Loucy (cell line): ENCODE measurements around the gene E2F3.

Experiments
- EZH2phosphoT487 ChIP-seq: fragments of 200-600 bp; IDR thresholded peaks from 2 replicates; pipeline ENCODE4 v1.6.1; 2018; ENCODE audit warnings: antibody characterized with exemption, mild to moderate bottlenecking, moderate library complexity, borderline replicate concordance
- TF ChIP-seq, protein P1 (sequence below): fragments of 200-600 bp; sonication (generic); conservative IDR thresholded peaks from 2 replicates; pipeline ENCODE4 v1.5.1; 2014; ENCODE audit warnings: mild to moderate bottlenecking, antibody characterized with exemption, low read length

DNA sequence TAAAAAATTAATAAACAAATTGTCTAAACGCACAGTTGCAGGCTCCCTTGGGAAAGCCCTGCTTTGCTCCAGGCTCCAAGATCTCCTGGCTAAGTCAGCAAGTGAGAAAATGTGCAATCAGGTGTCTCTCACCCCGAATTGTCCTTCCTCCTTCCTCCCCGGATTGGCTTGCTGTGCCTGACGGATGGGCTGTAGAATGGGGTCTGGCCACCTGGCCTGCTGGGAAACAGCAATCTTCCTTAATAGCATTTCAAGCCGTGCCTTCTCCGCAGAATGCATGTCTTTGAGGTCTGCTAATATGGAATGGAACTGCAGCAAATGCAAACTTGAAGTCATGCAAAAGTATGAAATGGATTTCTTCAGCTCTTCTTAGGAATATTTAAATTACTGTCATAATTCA lies 88.9 kb downstream of the E2F3 start:
- no peak for TF ChIP-seq EZH2phosphoT487
- TF ChIP-seq, protein P1, sequence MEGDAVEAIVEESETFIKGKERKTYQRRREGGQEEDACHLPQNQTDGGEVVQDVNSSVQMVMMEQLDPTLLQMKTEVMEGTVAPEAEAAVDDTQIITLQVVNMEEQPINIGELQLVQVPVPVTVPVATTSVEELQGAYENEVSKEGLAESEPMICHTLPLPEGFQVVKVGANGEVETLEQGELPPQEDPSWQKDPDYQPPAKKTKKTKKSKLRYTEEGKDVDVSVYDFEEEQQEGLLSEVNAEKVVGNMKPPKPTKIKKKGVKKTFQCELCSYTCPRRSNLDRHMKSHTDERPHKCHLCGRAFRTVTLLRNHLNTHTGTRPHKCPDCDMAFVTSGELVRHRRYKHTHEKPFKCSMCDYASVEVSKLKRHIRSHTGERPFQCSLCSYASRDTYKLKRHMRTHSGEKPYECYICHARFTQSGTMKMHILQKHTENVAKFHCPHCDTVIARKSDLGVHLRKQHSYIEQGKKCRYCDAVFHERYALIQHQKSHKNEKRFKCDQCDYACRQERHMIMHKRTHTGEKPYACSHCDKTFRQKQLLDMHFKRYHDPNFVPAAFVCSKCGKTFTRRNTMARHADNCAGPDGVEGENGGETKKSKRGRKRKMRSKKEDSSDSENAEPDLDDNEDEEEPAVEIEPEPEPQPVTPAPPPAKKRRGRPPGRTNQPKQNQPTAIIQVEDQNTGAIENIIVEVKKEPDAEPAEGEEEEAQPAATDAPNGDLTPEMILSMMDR: no peak
